HepG2 (cell line): Measurements from ENCODE around the gene HRH3. TPM values are rescaled to one million over a fixed set of nuclear protein-coding genes. Genes with fewer than 3 reads are reported as not detected.
A peak's percentile ranks its signal among the peaks of the same experiment; 100 is the strongest.

Source experiments
- ARNT2 ChIP-seq: sonication (generic); formaldehyde crosslinking; IDR thresholded peaks from 2 replicates; pipeline ENCODE4 v1.8.0; 2022; ENCODE audit warnings: mild to moderate bottlenecking, low read depth, missing genetic modification reagents, moderate library complexity
- ATF5 ChIP-seq: sonication (generic); formaldehyde crosslinking; IDR thresholded peaks from 2 replicates; pipeline ENCODE4 v1.4.0; 2020; ENCODE audit warnings: mild to moderate bottlenecking, low read depth, missing genetic modification reagents
- DR1 ChIP-seq: sonication (generic); formaldehyde crosslinking; IDR thresholded peaks from 2 replicates; pipeline ENCODE4 v1.8.0; 2021; ENCODE audit warnings: mild to moderate bottlenecking, missing genetic modification reagents, inconsistent platforms
- EHMT2 ChIP-seq: fragments of 200-600 bp; sonication (generic); IDR thresholded peaks from 2 replicates; pipeline ENCODE4 v1.7.0; 2017; ENCODE audit warnings: antibody characterized with exemption, low read depth, low read length, borderline replicate concordance
- IKZF1 ChIP-seq: fragments of 450-650 bp; IDR thresholded peaks from 2 replicates; pipeline ENCODE4 v1.7.1; 2016
- IRF1 ChIP-seq: sonication (generic); formaldehyde crosslinking; IDR thresholded peaks from 2 replicates; pipeline ENCODE4 v1.4.0; 2020; ENCODE audit warnings: low read depth, mild to moderate bottlenecking, missing genetic modification reagents
- JDP2 ChIP-seq: sonication (generic); formaldehyde crosslinking; IDR thresholded peaks from 2 replicates; pipeline ENCODE4 v1.8.1; 2022; ENCODE audit warnings: missing genetic modification reagents, borderline replicate concordance
- MATR3 ChIP-seq: sonication (generic); formaldehyde crosslinking; IDR thresholded peaks from 2 replicates; pipeline ENCODE4 v1.4.0; 2020; ENCODE audit warnings: missing genetic modification reagents
- MYC ChIP-seq: sonication (generic); formaldehyde crosslinking; IDR thresholded peaks from 2 replicates; pipeline ENCODE4 v1.9.0; 2021; ENCODE audit warnings: missing genetic modification reagents, borderline replicate concordance
- NRL ChIP-seq: sonication (generic); formaldehyde crosslinking; IDR thresholded peaks from 2 replicates; pipeline ENCODE4 v1.5.0; 2020; ENCODE audit warnings: missing genetic modification reagents, mild to moderate bottlenecking, moderate library complexity, borderline replicate concordance
- SKI ChIP-seq: fragments of 450-650 bp; IDR thresholded peaks from one replicate; pipeline ENCODE4 v1.6.1; 2018; ENCODE audit warnings: mild to moderate bottlenecking; ENCODE audit not compliant: partially characterized antibody
- SRSF4 ChIP-seq: fragments of 200-400 bp; formaldehyde crosslinking; IDR thresholded peaks from one replicate; pipeline ENCODE4 v1.6.1; 2018; ENCODE audit warnings: mild to moderate bottlenecking, low read depth, low read length, moderate library complexity; ENCODE audit not compliant: poor library complexity, severe bottlenecking
- TMF1 ChIP-seq: sonication (generic); formaldehyde crosslinking; IDR thresholded peaks from 2 replicates; pipeline ENCODE4 v1.8.1; 2022; ENCODE audit warnings: low read depth, missing genetic modification reagents
- XBP1 ChIP-seq: sonication (generic); formaldehyde crosslinking; IDR thresholded peaks from 2 replicates; pipeline ENCODE4 v1.5.0; 2020; ENCODE audit warnings: missing genetic modification reagents
- ZBTB21 ChIP-seq: sonication (generic); formaldehyde crosslinking; IDR thresholded peaks from 2 replicates; pipeline ENCODE4 v1.4.0; 2020; ENCODE audit warnings: missing genetic modification reagents
- ZNF12 ChIP-seq: sonication (generic); formaldehyde crosslinking; IDR thresholded peaks from 2 replicates; pipeline ENCODE4 v1.5.0; 2020; ENCODE audit warnings: missing genetic modification reagents
- ZNF24 ChIP-seq: fragments of 450-650 bp; IDR thresholded peaks from 2 replicates; pipeline ENCODE4 v1.6.1; 2017; ENCODE audit warnings: antibody characterized with exemption, mild to moderate bottlenecking
- ZNF337 ChIP-seq: sonication (generic); formaldehyde crosslinking; IDR thresholded peaks from 2 replicates; pipeline ENCODE4 v1.5.1; 2020; ENCODE audit warnings: missing genetic modification reagents, low read depth, mild to moderate bottlenecking, borderline replicate concordance
- ZNF570 ChIP-seq: sonication (generic); formaldehyde crosslinking; IDR thresholded peaks from 2 replicates; pipeline ENCODE4 v1.4.0; 2020; ENCODE audit warnings: mild to moderate bottlenecking, missing genetic modification reagents, borderline replicate concordance
- ZNF678 ChIP-seq: sonication (generic); formaldehyde crosslinking; IDR thresholded peaks from 2 replicates; pipeline ENCODE4 v1.4.0; 2020; ENCODE audit warnings: mild to moderate bottlenecking, missing genetic modification reagents
- ZNF773 ChIP-seq: sonication (generic); formaldehyde crosslinking; IDR thresholded peaks from 2 replicates; pipeline ENCODE4 v1.4.0; 2020; ENCODE audit warnings: missing genetic modification reagents, borderline replicate concordance
- ZNF83 ChIP-seq: sonication (generic); formaldehyde crosslinking; IDR thresholded peaks from 2 replicates; pipeline ENCODE4 v1.4.0; 2020; ENCODE audit warnings: missing genetic modification reagents, mild to moderate bottlenecking, borderline replicate concordance
- polyA plus RNA-seq, 8 experiments: library from polyadenylated mRNA; depleted of rRNA in 3 of 8; stranded (reverse) in 7 of 8; unstranded in 1 of 8; fragments of >200 nt; fragmentation: Illumina TruSeq in 4 of 8; extraction: Trizol in 4 of 8; gene quantifications; 2 replicates each; pipeline versions ENCODE4 v1.2.1 to v1.2.3, GENCODE V29; 2011 to 2016; ENCODE audit warnings: low read depth in 4 of 8, missing spikeins in 1 of 8, mixed read lengths in 1 of 8; ENCODE audit not compliant: insufficient read depth in 1 of 8
- total RNA-seq, 5 experiments: library from RNA; depleted of rRNA; stranded (reverse); fragments of >200 nt; fragmentation: Illumina TruSeq; extraction: Trizol; gene quantifications; 2 replicates each; pipeline ENCODE4 v1.2.3, GENCODE V29; 2016; ENCODE audit warnings: low read depth in 1 of 5
- TF ChIP-seq, protein P1 (sequence below): sonication (generic); formaldehyde crosslinking; IDR thresholded peaks from 2 replicates; pipeline ENCODE4 v1.5.0; 2020; ENCODE audit warnings: mild to moderate bottlenecking, missing genetic modification reagents
- TF ChIP-seq, protein P2 (sequence below): sonication (generic); formaldehyde crosslinking; IDR thresholded peaks from 2 replicates; pipeline ENCODE4 v1.4.0; 2020; ENCODE audit warnings: missing genetic modification reagents
- TF ChIP-seq, protein P3 (sequence below): conservative IDR thresholded peaks from 2 replicates; pipeline ENCODE4 v1.6.1; 2018; ENCODE audit warnings: missing genetic modification reagents

HRH3 gene
- total and polyA plus RNA-seq, 2 of the 13 experiments (the other 11 are each of a cell fraction or from before 2014, with no cell fraction given): 0.18 TPM; not detected in 1

GRCh38 chr20:62219992-62220665, at the start of gene HRH3 (continued):
- no peak for TF ChIP-seq ZNF337 (CRISPR knock-in tag)
- TF ChIP-seq XBP1: no peak
- no peak for TF ChIP-seq ZNF678
- TF ChIP-seq EHMT2: peak; percentile 65
- no peak; the same call in 1 of the 2 replicates for TF ChIP-seq ZBTB21 (CRISPR knock-in tag)
- TF ChIP-seq, protein P1, sequence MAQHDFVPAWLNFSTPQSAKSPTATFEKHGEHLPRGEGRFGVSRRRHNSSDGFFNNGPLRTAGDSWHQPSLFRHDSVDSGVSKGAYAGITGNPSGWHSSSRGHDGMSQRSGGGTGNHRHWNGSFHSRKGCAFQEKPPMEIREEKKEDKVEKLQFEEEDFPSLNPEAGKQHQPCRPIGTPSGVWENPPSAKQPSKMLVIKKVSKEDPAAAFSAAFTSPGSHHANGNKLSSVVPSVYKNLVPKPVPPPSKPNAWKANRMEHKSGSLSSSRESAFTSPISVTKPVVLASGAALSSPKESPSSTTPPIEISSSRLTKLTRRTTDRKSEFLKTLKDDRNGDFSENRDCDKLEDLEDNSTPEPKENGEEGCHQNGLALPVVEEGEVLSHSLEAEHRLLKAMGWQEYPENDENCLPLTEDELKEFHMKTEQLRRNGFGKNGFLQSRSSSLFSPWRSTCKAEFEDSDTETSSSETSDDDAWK (CRISPR knock-in tag): no peak
- TF ChIP-seq TMF1 (CRISPR knock-in tag): peak; percentile 90
- no peak for TF ChIP-seq MATR3
- TF ChIP-seq ZNF773 (CRISPR knock-in tag): peak; percentile 71; the same call in 1 of the 2 replicates
- no peak for TF ChIP-seq IKZF1
- TF ChIP-seq, protein P2, sequence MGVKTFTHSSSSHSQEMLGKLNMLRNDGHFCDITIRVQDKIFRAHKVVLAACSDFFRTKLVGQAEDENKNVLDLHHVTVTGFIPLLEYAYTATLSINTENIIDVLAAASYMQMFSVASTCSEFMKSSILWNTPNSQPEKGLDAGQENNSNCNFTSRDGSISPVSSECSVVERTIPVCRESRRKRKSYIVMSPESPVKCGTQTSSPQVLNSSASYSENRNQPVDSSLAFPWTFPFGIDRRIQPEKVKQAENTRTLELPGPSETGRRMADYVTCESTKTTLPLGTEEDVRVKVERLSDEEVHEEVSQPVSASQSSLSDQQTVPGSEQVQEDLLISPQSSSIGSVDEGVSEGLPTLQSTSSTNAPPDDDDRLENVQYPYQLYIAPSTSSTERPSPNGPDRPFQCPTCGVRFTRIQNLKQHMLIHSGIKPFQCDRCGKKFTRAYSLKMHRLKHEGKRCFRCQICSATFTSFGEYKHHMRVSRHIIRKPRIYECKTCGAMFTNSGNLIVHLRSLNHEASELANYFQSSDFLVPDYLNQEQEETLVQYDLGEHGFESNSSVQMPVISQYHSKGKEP (CRISPR knock-in tag): peak; percentile 81; the same call in 1 of the 2 replicates
- TF ChIP-seq ZNF24: no peak
- peak; percentile 96 for TF ChIP-seq ARNT2 (CRISPR knock-in tag)
- TF ChIP-seq NRL: no peak; the same call in 1 of the 2 replicates
- peak; percentile 51; the same call in 1 of the 2 replicates for TF ChIP-seq MYC
- TF ChIP-seq ZNF12 (CRISPR knock-in tag): peak; percentile 77; the same call in 1 of the 2 replicates
- TF ChIP-seq IRF1 (CRISPR knock-in tag): no peak
- TF ChIP-seq ATF5 (CRISPR knock-in tag): peak; percentile 86
- no peak for TF ChIP-seq SKI
- 0 out of 2 replicates have a peak, but pooled peaks have one; percentile 13 for TF ChIP-seq ZNF570
- TF ChIP-seq DR1 (CRISPR knock-in tag): 0 out of 2 replicates have a peak, but pooled peaks have one; percentile 39
- TF ChIP-seq SRSF4: no peak
- no peak for TF ChIP-seq ZNF83 (CRISPR knock-in tag)
- peak; percentile 63; the same call in 1 of the 2 replicates for TF ChIP-seq JDP2
- TF ChIP-seq, protein P3, sequence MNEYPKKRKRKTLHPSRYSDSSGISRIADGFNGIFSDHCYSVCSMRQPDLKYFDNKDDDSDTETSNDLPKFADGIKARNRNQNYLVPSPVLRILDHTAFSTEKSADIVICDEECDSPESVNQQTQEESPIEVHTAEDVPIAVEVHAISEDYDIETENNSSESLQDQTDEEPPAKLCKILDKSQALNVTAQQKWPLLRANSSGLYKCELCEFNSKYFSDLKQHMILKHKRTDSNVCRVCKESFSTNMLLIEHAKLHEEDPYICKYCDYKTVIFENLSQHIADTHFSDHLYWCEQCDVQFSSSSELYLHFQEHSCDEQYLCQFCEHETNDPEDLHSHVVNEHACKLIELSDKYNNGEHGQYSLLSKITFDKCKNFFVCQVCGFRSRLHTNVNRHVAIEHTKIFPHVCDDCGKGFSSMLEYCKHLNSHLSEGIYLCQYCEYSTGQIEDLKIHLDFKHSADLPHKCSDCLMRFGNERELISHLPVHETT (CRISPR knock-in tag): peak; percentile 67; the same call in 1 of the 2 replicates
